ENCODE data around the gene SLC29A4. TPM values are rescaled to one million over a fixed set of nuclear protein-coding genes. Genes with fewer than 3 reads are reported as not detected.
A peak's percentile ranks its signal among the peaks of the same experiment; 100 is the strongest.
"Not testable (repeated sequence)": the region's sequence is repeated elsewhere in the genome, so short reads cannot be mapped to it uniquely, and the experiment has no call there.

SLC29A4 gene
- total and polyA plus RNA-seq, 2 experiments from 2014 or later: 14.6 to 28.3 TPM

- Histone ChIP-seq H3K36me3 (no peaks in the 10 kb centered on the region), H3K9me3 (ENCODE audit: low read depth) (no peaks in the 10 kb centered on the region), H3K4me1 (ENCODE audit: low read depth) (no peaks in the 10 kb centered on the region), H3K27ac (no peak overlapping the region), H3K4me3 (no peak overlapping the region), H3K27me3 (no peaks in the 10 kb centered on the region)
- no peak for TF ChIP-seq CTCF (IDR thresholded peaks at IDR 0.05; ENCODE audit: low read depth, low read length)
- DNase-seq (ENCODE audit: low read depth in 1 of 2, low spot score in 1 of 2): no peak
Observed at GRCh38 chr7:5291301-5291700, 8.6 kb downstream of the SLC29A4 start.

GRCh38 chr7:5291711-5292335, 9.1 kb downstream of the SLC29A4 start:
- H3K36me3 ChIP-seq; H3K9me3 ChIP-seq (ENCODE audit: low read depth); H3K4me3 ChIP-seq; DNase-seq (ENCODE audit: low read depth in 1 of 2, low spot score in 1 of 2); H3K27ac ChIP-seq; H3K4me1 ChIP-seq (ENCODE audit: low read depth); H3K27me3 ChIP-seq: not testable (repeated sequence)

- no peaks in the 10 kb centered on the region for H3K27me3 ChIP-seq
- no peak for TF ChIP-seq CTCF (IDR thresholded peaks at IDR 0.05; ENCODE audit: low read depth, low read length)
Observed at GRCh38 chr7:5294169-5294987, 11.6 kb downstream of the SLC29A4 start.

GRCh38 chr7:5295039-5296014, 12.6 kb downstream of the SLC29A4 start:
- H3K4me1 ChIP-seq (ENCODE audit: low read depth): no peaks in the 10 kb centered on the region
- H3K4me3 ChIP-seq: no peak overlapping the region
- DNase-seq (ENCODE audit: low read depth in 1 of 2, low spot score in 1 of 2): no peak
- no peak for TF ChIP-seq CTCF (IDR thresholded peaks at IDR 0.05; ENCODE audit: low read depth, low read length)
- no peaks in the 10 kb centered on the region for H3K27me3 ChIP-seq
- H3K9me3 ChIP-seq (ENCODE audit: low read depth): no peaks in the 10 kb centered on the region
- H3K36me3 ChIP-seq: no peaks in the 10 kb centered on the region
- H3K27ac ChIP-seq: no peak overlapping the region

More at GRCh38 chr7:5294169-5294987, 11.6 kb downstream of the SLC29A4 start:
- Histone ChIP-seq H3K27ac (no peak overlapping the region), H3K9me3 (ENCODE audit: low read depth) (no peaks in the 10 kb centered on the region), H3K36me3 (no peaks in the 10 kb centered on the region), H3K4me1 (ENCODE audit: low read depth) (no peaks in the 10 kb centered on the region), H3K4me3 (no peak overlapping the region)
- DNase-seq (ENCODE audit: low read depth in 1 of 2, low spot score in 1 of 2): peak in 1 of 2 donors; percentile 23

- no peaks in the 10 kb centered on the region for H3K9me3 ChIP-seq (ENCODE audit: low read depth)
- no peak overlapping the region for H3K27ac ChIP-seq
- no peaks in the 10 kb centered on the region for H3K27me3 ChIP-seq
- H3K4me1 ChIP-seq (ENCODE audit: low read depth): no peaks in the 10 kb centered on the region
- H3K36me3 ChIP-seq: no peaks in the 10 kb centered on the region
- no peak for TF ChIP-seq CTCF (IDR thresholded peaks at IDR 0.05; ENCODE audit: low read depth, low read length)
- H3K4me3 ChIP-seq: no peak overlapping the region
- DNase-seq (ENCODE audit: low read depth in 1 of 2, low spot score in 1 of 2): no peak
Observed at GRCh38 chr7:5296015-5296610, 13.4 kb downstream of the SLC29A4 start.

Data from cardiac muscle cell (in vitro differentiated cells and primary cell).